Renal pelvis (tissue), 4 donors: ENCODE measurements around the gene LARP1B. TPM values are rescaled to one million over a fixed set of nuclear protein-coding genes. Genes with fewer than 3 reads are reported as not detected.
A peak's percentile ranks its signal among the peaks of the same experiment; 100 is the strongest.
"Not testable (repeated sequence)": the region's sequence is repeated elsewhere in the genome, so short reads cannot be mapped to it uniquely, and the experiment has no call there.

Source experiments
- DNase-seq: peaks from one replicate; pipeline ENCODE4 v3.0.0-alpha.2; 2013
- polyA plus RNA-seq, 3 donors: library from polyadenylated mRNA; unstranded; fragments of 120-200 nt; gene quantifications; one replicate each; pipeline ENCODE4 v1.2.1, GENCODE V29; 2013; ENCODE audit not compliant: insufficient read length in 3 of 3

Gene LARP1B
- polyA plus RNA-seq, 3 donors = 20.4 to 24.9 (median 22.9) TPM

DNA sequence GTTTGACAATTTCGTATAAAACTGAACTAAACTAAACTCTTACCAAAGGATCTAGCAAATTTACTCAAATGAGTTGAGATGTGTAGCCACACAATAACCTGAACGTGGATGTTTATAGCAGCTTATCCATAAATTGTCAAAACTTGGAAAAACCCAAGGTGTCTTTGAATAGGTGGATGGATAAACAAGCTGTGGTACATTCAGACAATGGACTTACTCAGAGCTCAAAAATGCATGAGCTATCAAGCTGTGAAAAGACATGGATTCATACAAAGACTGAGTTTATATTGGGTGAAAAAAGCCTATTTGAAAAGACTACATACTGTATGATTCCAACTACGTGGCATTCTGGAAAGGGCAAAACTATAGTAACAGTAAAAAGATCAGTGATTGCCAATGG is 69.5 kb downstream of the LARP1B start:
- DNase-seq = no peak

DNA sequence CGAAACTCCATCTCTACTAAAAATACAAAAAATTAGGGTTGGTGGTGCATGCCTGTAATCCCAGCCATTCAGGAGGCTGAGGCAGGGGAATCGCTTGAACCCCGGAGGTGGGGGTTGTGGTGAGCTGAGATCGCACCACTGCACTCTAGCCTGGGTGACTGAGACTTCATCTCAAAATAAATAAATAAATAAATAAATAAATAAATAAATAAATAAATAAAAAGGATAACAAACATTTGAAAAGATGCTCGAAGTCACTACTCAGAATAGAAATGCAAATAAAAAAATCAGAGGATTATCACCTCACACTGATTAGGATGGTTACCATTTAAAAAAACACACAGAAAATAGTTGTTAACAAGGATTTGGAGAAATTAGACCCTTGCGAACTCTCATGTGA is 73.8 kb downstream of the LARP1B start:
- DNase-seq = no peak

- no peak for DNase-seq
Measured at GRCh38 chr4:128135391-128135790, 74.3 kb downstream of the LARP1B start.

DNA sequence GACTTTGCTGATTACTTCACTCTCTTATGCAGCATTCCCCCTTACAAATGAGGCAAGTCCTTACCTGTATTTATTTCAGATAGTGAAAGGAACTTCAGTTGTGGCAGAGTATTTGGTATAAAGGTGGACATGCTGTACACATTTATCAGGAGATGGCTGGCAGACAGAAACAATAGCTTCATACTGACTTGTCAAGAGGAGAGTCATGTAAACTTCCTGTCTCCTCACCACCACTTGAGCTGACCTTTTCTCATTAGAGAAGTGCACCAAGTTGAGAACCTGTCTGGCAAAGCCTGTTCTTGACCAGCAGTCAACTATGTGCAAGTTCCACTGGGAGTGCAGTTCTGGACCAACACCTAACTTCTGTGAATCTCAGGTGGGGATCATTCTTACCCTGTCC is 80.8 kb downstream of the LARP1B start:
- DNase-seq = no peak

DNA sequence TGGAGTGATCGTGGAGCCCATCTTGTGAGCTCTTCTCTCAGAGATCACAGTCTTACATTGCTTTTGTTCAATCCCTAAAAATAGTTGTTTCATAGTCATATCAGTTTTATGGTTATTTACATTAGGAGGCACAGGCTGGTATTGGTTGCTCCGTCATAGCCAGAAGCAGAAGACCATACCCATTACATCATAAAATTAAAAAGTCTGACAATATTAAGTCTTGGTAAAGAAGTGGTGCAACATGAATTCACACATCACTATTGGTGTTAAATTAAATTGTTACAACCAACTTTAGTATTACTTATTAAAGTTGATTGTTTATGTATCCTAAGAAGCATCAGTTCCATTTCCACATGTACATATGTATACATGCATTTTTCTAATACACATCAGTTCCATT is 84.6 kb downstream of the LARP1B start:
- no peak for DNase-seq

DNA sequence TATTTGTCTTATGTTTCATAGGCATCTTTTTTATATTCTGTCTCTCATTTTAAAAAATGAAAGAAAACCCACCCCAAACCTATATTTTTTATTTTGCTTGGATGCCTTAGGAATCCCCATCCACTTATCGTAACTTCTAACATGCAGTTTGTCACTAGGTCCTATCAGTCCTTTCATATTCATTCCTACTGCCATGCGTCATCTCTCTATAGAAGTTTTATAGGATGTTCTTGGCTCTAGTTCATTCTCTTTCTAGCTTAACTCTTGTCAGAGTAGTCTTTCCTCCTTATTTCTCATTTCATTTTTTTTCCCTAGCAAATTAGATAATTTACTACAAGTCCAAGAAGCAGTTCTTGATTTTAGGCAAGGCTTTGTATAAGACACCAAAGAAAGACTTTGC is 92.7 kb downstream of the LARP1B start:
- peak; percentile 19 for DNase-seq

DNA sequence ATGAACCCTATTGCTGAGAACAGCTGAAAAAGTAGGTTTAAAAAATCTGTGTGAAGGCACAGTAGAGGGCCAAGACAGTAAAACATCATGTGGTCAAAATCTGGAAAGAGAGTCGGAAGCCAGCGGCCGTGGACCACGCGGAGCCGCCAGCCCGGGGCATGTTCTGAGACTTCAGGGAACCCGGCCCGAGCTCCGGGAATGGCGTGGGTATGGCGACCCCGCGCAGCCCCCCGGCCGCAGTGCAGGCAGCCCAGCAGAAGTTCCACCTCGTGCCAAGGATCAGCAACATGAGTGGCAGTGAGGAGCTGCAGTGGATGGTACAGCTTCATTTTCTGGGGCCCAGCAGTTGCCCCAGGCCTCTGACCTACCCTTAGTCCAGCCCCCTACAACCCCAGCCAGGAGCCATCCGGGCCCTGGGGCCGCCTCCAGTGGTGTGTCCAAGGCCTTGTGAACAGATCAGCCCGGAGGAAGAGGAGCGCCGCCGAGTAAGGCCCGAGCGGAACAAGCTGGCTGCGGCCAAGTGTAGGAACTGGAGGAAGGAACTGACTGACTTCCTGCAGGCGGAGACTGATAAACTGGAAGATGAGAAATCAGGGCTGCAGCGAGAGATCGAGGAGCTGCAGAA is 94.2 kb downstream of the LARP1B start:
- no peak for DNase-seq

GRCh38 chr4:128155874-128156456 is 94.9 kb downstream of the LARP1B start:
- no peak for DNase-seq

GRCh38 chr4:128156472-128156871 is 95.4 kb downstream of the LARP1B start:
- DNase-seq = not testable (repeated sequence)

DNA sequence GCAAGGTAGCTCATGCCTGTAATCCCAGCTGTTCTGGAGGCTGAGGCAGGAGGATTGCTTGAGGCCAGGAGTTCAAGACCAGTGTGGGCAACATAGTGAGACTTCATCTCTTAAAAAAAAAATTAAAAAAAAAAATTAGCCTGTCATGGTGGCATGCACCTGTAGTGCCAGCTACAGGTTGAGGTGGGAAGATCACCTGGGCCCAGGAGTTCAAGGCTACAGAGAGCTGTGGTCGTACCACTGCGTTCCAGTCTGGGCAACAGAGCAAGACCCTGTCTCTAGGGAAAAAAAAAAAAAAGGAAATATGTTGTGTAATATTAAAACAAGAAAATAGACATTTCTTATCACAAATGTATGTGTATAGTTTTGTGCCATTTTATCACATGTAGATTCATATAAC is 97.8 kb downstream of the LARP1B start:
- no peak for DNase-seq

GRCh38 chr4:128159967-128160366 is 98.9 kb downstream of the LARP1B start:
- DNase-seq = no peak

- no peak for DNase-seq
Measured at GRCh38 chr4:128161138-128161537, 100.0 kb downstream of the LARP1B start.

DNA sequence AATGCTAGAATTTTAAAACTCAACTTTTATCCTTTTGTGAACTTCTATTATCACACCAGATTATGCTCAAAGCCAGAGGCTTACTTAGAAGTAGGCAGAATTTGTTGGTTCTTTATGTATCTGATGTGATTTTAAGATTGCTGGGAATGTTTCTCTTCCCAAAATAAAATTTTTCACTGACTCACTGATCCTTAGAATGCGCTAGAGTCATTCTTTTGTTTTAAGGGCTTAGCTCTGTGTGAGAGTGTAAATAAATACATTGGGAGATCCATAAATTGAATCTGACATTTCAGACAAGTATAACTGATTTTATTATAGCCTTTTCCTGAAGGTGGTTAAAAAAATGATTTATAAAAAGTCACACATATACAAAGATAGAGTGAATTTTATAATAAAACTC is 101.3 kb downstream of the LARP1B start:
- no peak for DNase-seq

GRCh38 chr4:128163177-128164117 is 102.3 kb downstream of the LARP1B start:
- no peak for DNase-seq

- DNase-seq = no peak
Measured at GRCh38 chr4:128166982-128167381, 105.9 kb downstream of the LARP1B start.

DNA sequence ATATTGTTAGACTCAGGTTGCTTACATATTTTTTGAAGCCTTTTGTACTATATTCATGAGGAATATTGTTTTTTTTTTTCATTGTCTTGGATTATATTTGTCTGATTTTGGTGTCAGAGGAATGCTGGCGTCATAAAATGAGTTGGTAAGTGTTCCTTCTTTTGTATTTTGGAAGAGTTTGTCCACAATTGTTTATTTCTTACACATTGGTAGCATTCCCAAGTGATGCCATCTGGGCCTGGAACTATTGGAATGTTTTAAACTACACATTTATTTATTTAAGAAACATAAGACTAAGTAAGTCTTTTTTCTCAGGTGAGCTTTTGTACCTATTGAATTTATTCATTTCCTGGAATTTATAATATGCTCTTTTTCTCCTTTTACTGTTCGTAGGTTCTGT is 107.6 kb downstream of the LARP1B start:
- no peak for DNase-seq

GRCh38 chr4:128169245-128169644 is 108.1 kb downstream of the LARP1B start:
- DNase-seq = no peak

- DNase-seq = no peak
Measured at GRCh38 chr4:128176643-128177042, 115.5 kb downstream of the LARP1B start.

GRCh38 chr4:128177498-128177897 is 116.4 kb downstream of the LARP1B start:
- no peak for DNase-seq

GRCh38 chr4:128186623-128187022 is 125.5 kb downstream of the LARP1B start:
- no peak for DNase-seq

DNA sequence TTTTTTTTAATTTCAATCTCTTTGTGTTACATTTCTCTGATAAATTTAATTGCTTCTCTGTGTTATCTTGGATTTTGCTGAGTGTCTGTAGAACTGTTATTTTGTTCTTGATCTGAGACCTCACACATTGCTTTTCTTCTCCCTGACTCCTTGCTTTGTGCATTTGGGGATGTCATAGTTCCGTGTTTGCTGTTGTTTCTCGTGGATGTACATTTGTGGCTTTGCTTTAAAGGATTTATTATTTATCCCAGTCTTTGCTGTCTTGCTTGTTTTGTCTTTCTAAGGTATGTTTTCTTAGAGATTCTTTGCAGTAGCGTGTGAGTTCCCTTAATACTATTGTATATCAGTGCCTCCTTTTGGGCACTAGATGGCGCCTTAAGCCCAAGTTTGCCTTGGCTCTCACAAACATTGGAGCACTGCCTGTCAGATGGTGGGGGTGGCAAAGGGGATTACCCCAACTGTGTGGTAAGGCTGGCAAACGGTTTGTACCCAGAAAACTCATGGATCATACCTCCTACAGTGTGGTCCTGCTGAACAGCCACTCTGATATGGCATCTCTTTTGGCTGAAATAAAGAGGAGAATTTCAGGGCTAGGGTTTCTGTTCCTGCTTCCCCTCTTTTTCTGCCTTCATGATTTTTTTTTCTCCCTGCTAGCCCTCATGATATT is 130.1 kb downstream of the LARP1B start:
- DNase-seq = peak; percentile 52
